NCI-H146 treated with DMSO at 0.1 percent for 48 hours (cell line): ENCODE measurements around the gene OR52E5.

Source experiments
- DNase-seq: peaks from one replicate; lab custom pipeline; 2025; ENCODE audit not compliant: unreplicated experiment; lab: John Stamatoyannopoulos, UW

OR52E5 gene

DNA sequence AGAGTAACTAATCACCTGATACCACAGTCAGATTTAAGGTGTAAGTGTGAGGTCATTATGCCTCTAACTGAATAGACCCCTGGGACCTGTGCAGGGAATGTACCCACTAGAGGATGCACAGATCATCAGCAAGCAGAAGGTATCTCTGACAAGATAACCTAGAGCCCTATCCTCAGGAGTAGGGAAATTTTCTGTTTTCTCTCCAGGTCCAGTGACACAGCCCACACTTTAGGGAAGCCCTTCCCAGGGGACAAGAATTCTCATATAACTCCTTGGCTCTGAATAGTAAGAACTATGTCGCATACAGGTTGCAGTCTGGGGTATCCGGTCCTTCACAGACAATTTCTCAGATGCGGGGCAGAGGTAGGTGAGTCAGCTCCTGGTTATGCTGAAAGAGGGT lies at the start of gene OR52E5:
Gene OR52E5, plus strand, starts transcription at position 301 of the 400 bp plus-strand sequence. CDS start 7,569 bp downstream, outside the sequence.
- DNase-seq = no peak

DNA sequence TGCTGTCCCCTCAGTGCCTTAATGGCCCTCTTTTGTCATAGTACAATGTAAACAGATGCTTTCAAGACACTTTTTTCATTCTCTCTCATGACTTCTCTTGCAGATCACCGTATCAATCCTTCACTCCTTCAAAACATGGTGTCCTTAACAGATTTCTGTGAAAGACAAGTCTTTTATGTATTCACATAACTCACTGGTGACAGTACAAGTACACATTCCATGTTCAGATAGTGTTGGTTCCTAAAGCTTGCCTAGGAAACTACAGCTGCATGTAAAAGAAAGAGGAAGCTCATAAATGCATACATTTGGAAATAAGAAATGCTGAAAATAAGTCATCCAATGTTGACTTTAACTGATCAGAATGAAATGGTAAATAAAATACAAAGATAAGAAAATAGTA lies 46.3 kb upstream of the OR52E5 start:
- DNase-seq = no peak

DNA sequence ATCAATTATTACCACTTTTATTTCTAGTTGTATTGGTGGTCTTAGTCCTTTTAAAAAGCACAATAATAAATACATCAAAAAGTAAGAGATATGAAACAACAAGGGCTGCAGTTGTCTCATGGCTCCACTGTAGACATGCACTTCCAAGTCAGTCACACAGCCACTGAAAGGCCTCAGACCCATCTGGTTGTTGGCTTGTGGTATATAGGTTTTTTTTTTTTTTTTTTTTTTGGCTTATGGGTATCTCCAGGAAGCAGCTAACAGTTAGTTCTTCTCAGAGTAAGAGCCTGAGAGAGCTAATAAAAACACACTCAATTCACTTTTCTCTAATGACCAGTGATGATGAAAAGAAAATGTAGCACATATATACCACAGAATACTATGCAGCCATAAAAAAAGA lies 45.3 kb upstream of the OR52E5 start:
- DNase-seq = no peak

GRCh38 chr11:5851002-5851401 lies 42.0 kb upstream of the OR52E5 start:
- no peak for DNase-seq

DNA sequence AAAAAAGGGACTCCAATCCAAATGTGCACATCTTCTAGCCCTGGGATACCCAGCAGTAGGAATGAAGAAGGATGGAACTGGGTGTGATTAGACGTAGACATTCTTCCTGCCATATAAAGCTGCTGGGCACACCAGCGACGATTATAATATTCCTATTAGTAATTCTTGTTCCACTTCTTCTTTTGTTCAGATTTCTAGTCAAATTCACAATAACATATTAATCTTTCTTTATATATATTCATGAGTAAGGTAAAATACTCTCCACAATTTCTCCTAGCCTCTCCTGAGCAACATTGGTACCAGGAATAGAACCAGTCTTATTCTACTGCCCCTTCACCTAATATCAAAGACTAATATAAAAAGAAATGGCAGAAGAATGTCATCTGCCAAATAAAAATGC lies 35.4 kb upstream of the OR52E5 start, which contains the start of gene OR52E8:
Gene OR52E8, minus strand, starts transcription at position 101 of the 400 bp plus-strand sequence. Its CDS starts 0 bp downstream, at position 101.
- no peak for DNase-seq

- DNase-seq = no peak
Measured at GRCh38 chr11:5865826-5866225, 27.2 kb upstream of the OR52E5 start.

DNA sequence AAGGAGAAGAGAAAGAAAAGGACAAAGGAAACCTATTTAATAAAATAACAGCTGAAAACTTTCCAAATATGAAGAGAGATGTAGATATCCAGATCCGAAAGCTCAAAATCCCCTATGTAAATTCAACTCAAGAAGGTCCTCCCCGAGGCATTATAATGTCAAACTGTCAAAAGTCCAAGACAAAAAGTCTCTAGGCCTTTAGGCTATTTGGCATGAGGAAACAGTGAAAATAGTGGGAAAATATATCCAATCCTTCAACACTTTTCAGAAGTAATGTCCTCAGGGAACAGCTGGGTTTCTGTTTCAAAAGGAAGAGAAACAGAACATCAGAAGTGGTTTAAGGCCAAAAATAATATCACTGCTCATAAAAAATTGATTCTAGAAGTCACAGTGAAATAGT lies 14.4 kb upstream of the OR52E5 start:
- no peak for DNase-seq

GRCh38 chr11:5880329-5880728 lies 12.7 kb upstream of the OR52E5 start, which contains the start of gene OR52E4:
OR52E4 (plus strand) TSS chr11:5880629; CDS start chr11:5884293, 3,664 bp downstream.
- DNase-seq = no peak

GRCh38 chr11:5881756-5882155 lies 11.3 kb upstream of the OR52E5 start:
- no peak for DNase-seq

DNA sequence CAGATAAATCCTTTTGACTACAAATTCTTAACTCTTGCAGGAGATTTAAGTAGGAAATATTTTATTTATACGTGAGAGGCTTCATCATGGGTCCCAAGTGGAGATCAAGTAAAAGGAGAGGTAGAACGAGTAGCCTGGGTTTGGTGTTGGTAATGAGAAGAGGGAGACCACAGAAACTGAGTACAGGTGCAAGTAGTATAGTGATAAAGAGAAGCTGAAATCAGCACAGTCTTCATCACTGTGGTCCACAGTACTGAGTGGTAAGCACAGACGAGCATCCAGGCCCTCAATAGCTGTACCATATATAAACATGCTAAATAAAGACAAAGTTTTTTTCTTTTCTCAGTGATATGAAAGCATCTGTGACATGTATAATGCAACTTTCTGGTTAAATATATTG lies 5.8 kb upstream of the OR52E5 start:
- DNase-seq = no peak

DNA sequence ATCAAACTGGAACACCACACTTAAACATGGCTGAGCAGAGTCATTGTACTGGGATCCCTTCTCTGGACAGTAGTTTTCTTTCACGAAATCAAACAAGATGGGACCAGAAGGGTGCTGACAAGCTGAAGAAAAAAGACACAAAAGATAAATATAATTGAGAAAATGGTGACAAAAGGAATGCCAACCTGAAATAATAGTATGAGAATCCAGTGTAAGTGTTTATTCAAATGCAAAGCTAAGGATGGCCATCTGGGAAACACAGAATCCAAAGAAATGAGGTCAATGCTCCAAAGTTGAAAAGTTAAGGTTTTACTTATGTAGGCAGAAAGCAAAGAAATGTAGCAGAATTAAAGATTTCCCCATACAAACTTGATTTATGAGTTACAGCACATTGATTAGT lies 5.3 kb upstream of the OR52E5 start:
- DNase-seq = no peak

DNA sequence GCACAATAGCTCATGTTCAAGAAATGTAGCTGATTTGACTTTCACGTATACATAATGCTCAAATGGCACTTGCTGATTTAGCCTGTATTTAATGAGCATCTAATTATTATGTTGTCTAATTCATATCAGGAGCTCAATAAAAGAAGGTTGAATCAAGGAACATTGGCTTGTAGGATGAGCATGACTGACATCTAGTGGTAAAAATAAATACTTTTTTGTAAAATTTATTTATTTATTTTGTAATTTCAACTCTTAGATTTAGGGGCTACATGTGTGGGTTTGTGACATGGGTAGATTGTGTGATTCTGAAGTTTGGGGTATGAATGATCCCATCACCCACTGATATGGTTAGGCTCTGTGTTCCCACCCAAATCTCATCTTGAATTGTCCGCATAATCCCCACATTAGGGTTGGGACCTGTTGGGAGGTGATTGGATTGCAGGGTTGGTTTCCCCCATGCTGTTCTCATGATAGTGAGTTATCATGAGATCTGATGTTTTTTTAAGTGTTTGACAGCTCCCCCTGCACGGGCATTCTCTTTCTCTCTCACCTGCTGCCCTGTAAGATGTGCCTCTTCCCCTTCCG lies 1.7 kb upstream of the OR52E5 start:
- no peak for DNase-seq

- DNase-seq = no peak
Measured at GRCh38 chr11:5899534-5899933, 6.5 kb downstream of the OR52E5 start.

GRCh38 chr11:5910540-5910939 lies 17.5 kb downstream of the OR52E5 start:
- no peak for DNase-seq

DNA sequence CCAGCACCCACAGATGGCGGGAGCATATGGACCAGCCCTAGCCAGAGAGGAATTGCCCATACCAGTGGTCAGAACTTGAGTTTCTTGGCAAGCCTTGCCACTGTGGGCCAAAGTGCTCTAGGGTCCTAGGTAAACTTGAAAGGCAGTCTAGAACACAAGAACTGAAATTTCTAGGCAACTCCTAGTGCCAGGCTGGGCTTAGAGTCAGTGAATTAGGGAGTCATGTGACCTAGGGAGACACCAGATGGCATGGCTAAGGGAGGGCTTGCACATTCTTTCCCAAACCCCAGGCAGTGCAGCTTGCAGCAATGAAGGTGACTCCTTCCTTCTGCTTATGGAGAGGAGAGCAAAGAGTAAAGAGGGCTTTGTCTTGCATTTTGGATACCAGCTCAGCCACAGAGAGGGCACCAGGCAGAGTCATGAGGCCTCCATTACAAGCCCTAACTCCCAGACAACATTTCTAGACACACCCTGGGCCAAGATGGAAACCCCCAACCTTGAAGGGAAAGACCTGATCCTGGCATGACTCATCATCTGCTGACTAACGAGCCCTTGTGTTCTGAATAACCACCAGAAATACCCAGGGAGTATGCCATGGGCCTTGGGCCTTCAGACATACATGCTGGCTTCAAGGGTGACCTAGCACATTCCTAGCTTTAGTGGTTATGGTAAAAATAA lies 29.9 kb downstream of the OR52E5 start:
- DNase-seq = no peak

- no peak for DNase-seq
Measured at GRCh38 chr11:5923427-5923776, 30.4 kb downstream of the OR52E5 start.

- no peak for DNase-seq
Measured at GRCh38 chr11:5923794-5924193, 30.8 kb downstream of the OR52E5 start.

DNA sequence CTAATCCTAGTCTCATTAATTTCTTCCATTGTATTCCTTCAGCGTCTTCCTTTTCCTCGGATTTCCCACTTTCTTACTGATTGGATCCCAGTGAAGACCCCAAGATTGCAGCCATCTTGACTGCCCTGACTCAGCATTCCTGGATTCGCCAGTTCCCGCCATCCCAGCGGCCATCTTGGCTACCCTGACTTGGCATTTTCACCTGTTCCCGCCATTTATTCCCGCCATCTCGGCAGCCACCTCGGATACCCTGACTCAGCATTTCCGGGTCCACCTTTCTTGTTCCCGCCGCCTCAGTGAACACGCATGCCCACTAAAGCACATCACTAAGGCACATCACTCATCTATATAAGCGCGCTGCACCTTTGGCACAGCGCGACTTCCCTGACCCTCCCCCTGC lies 35.3 kb downstream of the OR52E5 start:
- no peak for DNase-seq

DNA sequence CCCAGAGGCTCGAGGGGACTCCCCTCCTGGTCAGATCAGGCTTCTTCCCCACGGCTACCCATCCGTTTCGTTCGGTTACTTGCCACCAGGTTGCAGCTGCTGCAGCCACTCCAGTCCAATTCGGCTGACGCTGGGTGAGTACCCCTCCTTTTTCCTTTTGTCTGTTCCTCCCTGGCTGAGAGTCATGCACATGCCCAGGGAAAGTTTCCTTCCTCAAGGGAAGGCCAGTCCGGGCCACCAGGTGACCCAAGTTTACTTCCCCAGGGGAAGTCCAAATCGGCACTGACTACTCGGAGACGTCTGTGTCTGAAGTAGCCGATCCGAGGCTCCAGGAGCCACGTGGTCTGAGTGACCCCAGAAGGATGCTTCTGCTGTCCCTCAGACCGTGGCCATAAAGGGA lies 35.8 kb downstream of the OR52E5 start:
- DNase-seq = no peak

DNA sequence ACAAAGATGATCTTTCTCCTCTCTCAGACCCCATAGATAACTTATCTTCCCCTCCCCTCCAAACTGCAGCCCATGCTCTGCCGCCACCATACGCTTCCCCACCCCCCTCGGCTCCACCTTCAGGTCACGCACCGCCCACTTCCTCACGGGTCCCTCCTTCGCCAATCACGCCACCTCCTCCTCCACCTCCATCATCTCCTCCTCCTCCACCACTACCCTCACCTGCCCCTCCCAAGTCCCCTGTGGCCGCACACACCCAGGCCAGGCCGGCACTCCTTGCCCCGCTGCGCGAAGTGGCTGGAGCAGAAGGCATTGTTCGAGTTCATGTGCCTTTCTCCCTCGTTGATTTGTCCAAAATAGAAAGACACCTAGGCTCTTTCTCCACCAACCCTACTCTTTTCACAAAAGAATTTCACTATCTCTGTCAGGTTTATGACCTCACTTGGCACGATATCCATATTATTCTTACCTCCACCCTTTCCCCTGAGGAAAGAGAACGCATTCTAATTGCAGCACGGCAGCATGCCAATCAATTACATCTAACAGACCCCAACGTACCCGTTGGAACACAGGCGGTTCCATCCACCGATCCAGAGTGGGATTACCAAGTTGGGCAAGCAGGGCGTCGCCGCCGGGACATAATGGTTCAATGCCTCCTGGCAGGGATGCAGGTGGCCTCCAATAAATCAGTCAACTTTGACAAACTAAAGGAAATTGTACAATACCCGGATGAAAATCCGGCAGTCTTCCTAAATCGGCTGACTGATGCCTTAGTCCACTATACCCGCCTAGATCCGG lies 36.8 kb downstream of the OR52E5 start:
- no peak for DNase-seq

GRCh38 chr11:5930614-5931013 lies 37.6 kb downstream of the OR52E5 start:
- no peak for DNase-seq

GRCh38 chr11:5931061-5931460 lies 38.1 kb downstream of the OR52E5 start:
- no peak for DNase-seq
